Measurements from ENCODE around the gene UGT1A9.

- TF ChIP-seq CTCF (IDR thresholded peaks at IDR 0.05; ENCODE audit: low read depth, low read length, poor library complexity, severe bottlenecking) = no peak
- no peak for TF ChIP-seq EZH2phosphoT487 (IDR thresholded peaks at IDR 0.05; ENCODE audit: borderline replicate concordance, low read length)
These were observed 130.6 kb downstream of the UGT1A9 start for GRCh38 chr2:233802132-233802815.
